Measurements from ENCODE around the gene TIMP3. TPM values are rescaled to one million over a fixed set of nuclear protein-coding genes. Genes with fewer than 3 reads are reported as not detected.

The TIMP3 gene
- total RNA-seq, 1 experiment from 2014 or later: 14.1 TPM

DNA sequence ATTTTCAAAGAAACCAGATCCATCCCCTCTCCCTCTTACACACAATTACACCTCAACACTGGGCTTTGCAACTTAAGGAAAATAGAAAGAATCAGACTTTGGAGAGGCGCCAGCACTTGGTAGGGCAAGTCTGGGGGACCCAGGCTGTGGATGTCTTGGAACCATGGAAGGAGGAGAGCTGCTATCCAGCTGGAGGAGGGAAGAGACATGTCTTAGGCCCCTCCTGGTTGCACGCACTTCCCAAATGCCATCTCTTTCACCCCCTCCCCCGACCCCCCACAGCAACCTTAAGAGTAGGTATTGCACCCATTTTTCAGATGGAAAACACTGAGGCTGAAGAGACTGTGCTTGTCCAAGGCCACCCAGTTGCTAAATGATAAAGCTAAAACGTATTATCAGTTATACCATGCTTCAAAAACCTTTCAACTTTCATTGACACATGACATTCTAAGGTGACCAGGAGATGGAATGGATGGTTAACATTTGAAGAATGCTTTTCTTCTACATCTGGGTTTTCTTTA lies 3.9 kb downstream of the TIMP3 start:
- Histone ChIP-seq H3K27ac (ENCODE audit: low read depth, low read length, poor library complexity, severe bottlenecking) (no peak overlapping the region), H3K4me3 (ENCODE audit: low read depth, low read length, poor library complexity, severe bottlenecking) (no peak overlapping the region), H3K9me3 (ENCODE audit: low read depth, low read length, poor library complexity, severe bottlenecking) (no peaks in the 10 kb centered on the region), H3K4me1 (ENCODE audit: insufficient read depth, low read length, poor library complexity, severe bottlenecking) (no peaks in the 10 kb centered on the region), H3K36me3 (ENCODE audit: insufficient read depth, low read length, poor library complexity, severe bottlenecking) (no peaks in the 10 kb centered on the region), H3K27me3 (replicated peaks; ENCODE audit: insufficient read depth, low read depth, low read length, poor library complexity) (peaks cover 54% of the 10 kb centered on the region)
- DNase-seq (ENCODE audit: low spot score): no peak
- POLR2A ChIA-PET (ENCODE audit: low non-redundant PET): no interaction called here
- TF ChIP-seq, protein P1, sequence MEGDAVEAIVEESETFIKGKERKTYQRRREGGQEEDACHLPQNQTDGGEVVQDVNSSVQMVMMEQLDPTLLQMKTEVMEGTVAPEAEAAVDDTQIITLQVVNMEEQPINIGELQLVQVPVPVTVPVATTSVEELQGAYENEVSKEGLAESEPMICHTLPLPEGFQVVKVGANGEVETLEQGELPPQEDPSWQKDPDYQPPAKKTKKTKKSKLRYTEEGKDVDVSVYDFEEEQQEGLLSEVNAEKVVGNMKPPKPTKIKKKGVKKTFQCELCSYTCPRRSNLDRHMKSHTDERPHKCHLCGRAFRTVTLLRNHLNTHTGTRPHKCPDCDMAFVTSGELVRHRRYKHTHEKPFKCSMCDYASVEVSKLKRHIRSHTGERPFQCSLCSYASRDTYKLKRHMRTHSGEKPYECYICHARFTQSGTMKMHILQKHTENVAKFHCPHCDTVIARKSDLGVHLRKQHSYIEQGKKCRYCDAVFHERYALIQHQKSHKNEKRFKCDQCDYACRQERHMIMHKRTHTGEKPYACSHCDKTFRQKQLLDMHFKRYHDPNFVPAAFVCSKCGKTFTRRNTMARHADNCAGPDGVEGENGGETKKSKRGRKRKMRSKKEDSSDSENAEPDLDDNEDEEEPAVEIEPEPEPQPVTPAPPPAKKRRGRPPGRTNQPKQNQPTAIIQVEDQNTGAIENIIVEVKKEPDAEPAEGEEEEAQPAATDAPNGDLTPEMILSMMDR (conservative IDR thresholded peaks at IDR 0.05; ENCODE audit: low read depth, low read length): no peak
- no peak for TF ChIP-seq EZH2 (IDR thresholded peaks at IDR 0.05; ENCODE audit: borderline replicate concordance, low read depth, low read length, poor library complexity, severe bottlenecking)
- CTCF ChIA-PET: no interaction called here
- BruUV-seq (replicated peaks): no TSS peak
- intact Hi-C loops (cut with micrococcal nuclease; ENCODE audit: unreplicated experiment): no loop called here

DNA sequence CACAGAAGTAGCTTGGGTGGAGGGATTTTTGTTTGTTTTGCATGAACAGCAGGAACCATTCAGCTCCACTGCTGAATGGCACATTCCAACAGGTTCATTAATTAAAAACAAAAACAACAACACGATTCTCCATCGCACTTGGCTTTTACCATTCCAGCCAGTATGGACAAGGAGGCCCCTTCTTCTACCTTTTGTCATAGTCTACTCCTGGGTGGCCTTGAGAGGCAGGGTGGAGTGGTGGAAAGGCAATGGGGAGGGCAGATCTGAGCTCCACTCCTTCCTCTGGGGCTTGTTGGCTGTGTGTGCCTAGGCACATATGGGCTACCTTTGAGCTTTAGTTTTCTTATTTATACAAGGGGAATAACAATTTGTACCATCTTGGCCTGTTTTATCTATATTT lies 4.8 kb downstream of the TIMP3 start:
- Histone ChIP-seq H3K4me3 (ENCODE audit: low read depth, low read length, poor library complexity, severe bottlenecking) (no peak overlapping the region), H3K27ac (ENCODE audit: low read depth, low read length, poor library complexity, severe bottlenecking) (no peak overlapping the region), H3K9me3 (ENCODE audit: low read depth, low read length, poor library complexity, severe bottlenecking) (no peaks in the 10 kb centered on the region), H3K36me3 (ENCODE audit: insufficient read depth, low read length, poor library complexity, severe bottlenecking) (no peaks in the 10 kb centered on the region), H3K4me1 (ENCODE audit: insufficient read depth, low read length, poor library complexity, severe bottlenecking) (no peaks in the 10 kb centered on the region), H3K27me3 (replicated peaks; ENCODE audit: insufficient read depth, low read depth, low read length, poor library complexity) (peaks cover 45% of the 10 kb centered on the region)
- TF ChIP-seq, protein P1 (conservative IDR thresholded peaks at IDR 0.05; ENCODE audit: low read depth, low read length): no peak
- CTCF ChIA-PET: no interaction called here
- intact Hi-C loops (cut with micrococcal nuclease; ENCODE audit: unreplicated experiment): no loop called here
- DNase-seq (ENCODE audit: low spot score): no peak
- no TSS peak for BruUV-seq (replicated peaks)
- POLR2A ChIA-PET (ENCODE audit: low non-redundant PET): no interaction called here

DNA sequence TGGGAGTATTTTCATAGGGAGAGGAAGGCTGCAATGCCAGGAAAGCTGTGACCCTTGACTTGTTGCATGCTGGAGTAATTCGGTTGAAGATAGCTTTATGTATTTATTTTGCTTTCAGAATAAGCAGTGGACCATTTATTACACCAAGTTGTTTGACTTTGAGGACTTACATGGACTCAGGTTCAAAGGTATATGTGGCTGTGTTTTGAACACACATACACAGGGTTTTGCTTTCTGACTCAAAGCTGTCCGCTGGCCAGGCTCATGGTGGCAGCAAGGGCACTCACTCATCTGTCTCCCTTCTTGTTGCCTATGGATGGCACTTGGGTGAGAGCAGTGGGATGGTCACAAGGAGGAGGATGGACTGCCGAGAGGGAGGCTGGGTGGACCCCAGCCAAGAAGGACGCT lies 6.5 kb downstream of the TIMP3 start:
- no peaks in the 10 kb centered on the region for H3K36me3 ChIP-seq (ENCODE audit: insufficient read depth, low read length, poor library complexity, severe bottlenecking)
- no TSS peak for BruUV-seq (replicated peaks)
- H3K27me3 ChIP-seq (replicated peaks; ENCODE audit: insufficient read depth, low read depth, low read length, poor library complexity): peaks cover 28% of the 10 kb centered on the region
- H3K4me1 ChIP-seq (ENCODE audit: insufficient read depth, low read length, poor library complexity, severe bottlenecking): no peaks in the 10 kb centered on the region
- H3K9me3 ChIP-seq (ENCODE audit: low read depth, low read length, poor library complexity, severe bottlenecking): no peaks in the 10 kb centered on the region
- POLR2A ChIA-PET (ENCODE audit: low non-redundant PET): no interaction called here
- intact Hi-C loops (cut with micrococcal nuclease; ENCODE audit: unreplicated experiment): no loop called here
- no peak overlapping the region for H3K4me3 ChIP-seq (ENCODE audit: low read depth, low read length, poor library complexity, severe bottlenecking)
- TF ChIP-seq, protein P1 (conservative IDR thresholded peaks at IDR 0.05; ENCODE audit: low read depth, low read length): no peak
- TF ChIP-seq EZH2 (IDR thresholded peaks at IDR 0.05; ENCODE audit: borderline replicate concordance, low read depth, low read length, poor library complexity, severe bottlenecking): no peak
- no peak overlapping the region for H3K27ac ChIP-seq (ENCODE audit: low read depth, low read length, poor library complexity, severe bottlenecking)
- CTCF ChIA-PET: no interaction called here
- no peak for DNase-seq (ENCODE audit: low spot score)

Measured in A673 (cell line).